IMR-90 (cell line): Measurements from ENCODE around the gene PKIG. TPM values are rescaled to one million over a fixed set of nuclear protein-coding genes. Genes with fewer than 3 reads are reported as not detected.

Experiments used
- ATAC-seq: fragments of 200-7000 bp; cut with Tn5 transposase; 2 replicates; pipeline ENCODE4 v1.9.1; 2020; ENCODE audit warnings: low read depth, mild to moderate bottlenecking, moderate library complexity
- BruUV-seq: library from RNA; stranded (reverse); fragments of 400-500 nt; replicated peaks from 2 replicates; lab custom pipeline; 2021; lab: Mats Ljungman, UMichigan
- CTCF ChIA-PET: fragments of 300-600 bp; formaldehyde crosslinking; extraction: SDS; loops from one replicate; lab custom pipeline; 2021; ENCODE audit warnings: antibody characterized with exemption; lab: Yijun Ruan, JAX
- POLR2A ChIA-PET: fragments of 300-600 bp; sonication (Branson Sonifier 250); formaldehyde crosslinking; loops from one replicate; lab custom pipeline; 2022; ENCODE audit warnings: antibody characterized with exemption; ENCODE audit not compliant: unreplicated experiment; lab: Charles Lee
- DNase-seq: peaks from one replicate; pipeline ENCODE4 v3.0.0; 2013
- H2AFZ ChIP-seq: replicated peaks from 2 replicates; pipeline ENCODE3; 2013; ENCODE audit warnings: low read length, mild to moderate bottlenecking; ENCODE audit not compliant: poor library complexity
- H2AK5ac ChIP-seq: 2 replicates; pipeline ENCODE4 v1.6.1; 2013; ENCODE audit warnings: low read depth, low read length, inconsistent platforms
- H2AK9ac ChIP-seq: replicated peaks from 2 replicates; pipeline ENCODE3; 2013; ENCODE audit warnings: mild to moderate bottlenecking, low read depth, low read length, moderate library complexity; ENCODE audit not compliant: poor library complexity
- H2BK120ac ChIP-seq: 2 replicates; pipeline ENCODE4 v1.6.1; 2013; ENCODE audit warnings: low read depth, low read length, inconsistent platforms
- H2BK15ac ChIP-seq: 3 replicates; pipeline ENCODE4 v1.6.1; 2013; ENCODE audit warnings: low read depth, low read length, inconsistent platforms
- H2BK20ac ChIP-seq: 2 replicates; pipeline ENCODE4 v1.6.1; 2013; ENCODE audit warnings: low read depth, mild to moderate bottlenecking, inconsistent platforms, low read length, moderate library complexity
- H2BK5ac ChIP-seq: 2 replicates; pipeline ENCODE4 v1.6.1; 2013; ENCODE audit warnings: mild to moderate bottlenecking, low read depth, low read length, inconsistent platforms; ENCODE audit not compliant: poor library complexity, severe bottlenecking
- H3K14ac ChIP-seq: replicated peaks from 2 replicates; pipeline ENCODE4 v1.6.1; 2013; ENCODE audit warnings: low read depth, low read length, inconsistent platforms
- H3K18ac ChIP-seq: 2 replicates; pipeline ENCODE4 v1.6.1; 2013; ENCODE audit warnings: low read depth, low read length, control low read depth
- H3K23ac ChIP-seq: 2 replicates; pipeline ENCODE4 v1.6.1; 2013; ENCODE audit warnings: low read depth, low read length, inconsistent platforms
- H3K27ac ChIP-seq: 2 replicates; pipeline ENCODE4 v1.5.1; 2013; ENCODE audit warnings: mild to moderate bottlenecking, control low read depth, low read length; ENCODE audit not compliant: insufficient read depth
- H3K27me3 ChIP-seq: 2 replicates; pipeline ENCODE4 v1.6.1; 2013; ENCODE audit warnings: low read length; ENCODE audit not compliant: control insufficient read depth, insufficient read depth
- H3K36me3 ChIP-seq: 2 replicates; pipeline ENCODE4 v1.6.1; 2013; ENCODE audit warnings: low read length, mixed read lengths; ENCODE audit not compliant: control insufficient read depth, insufficient read depth
- H3K4ac ChIP-seq: 2 replicates; pipeline ENCODE4 v1.6.1; 2013; ENCODE audit warnings: low read depth, low read length, inconsistent platforms
- H3K4me1 ChIP-seq: 2 replicates; pipeline ENCODE4 v1.6.1; 2013; ENCODE audit warnings: low read length, mixed read lengths; ENCODE audit not compliant: control insufficient read depth, insufficient read depth
- H3K4me2 ChIP-seq: 2 replicates; pipeline ENCODE4 v1.6.1; 2013; ENCODE audit warnings: low read depth, mild to moderate bottlenecking, control low read depth, low read length, moderate library complexity
- H3K4me3 ChIP-seq: 2 replicates; pipeline ENCODE4 v1.5.1; 2013; ENCODE audit warnings: low read depth, mild to moderate bottlenecking, control low read depth, low read length, moderate library complexity; ENCODE audit not compliant: insufficient read depth
- H3K56ac ChIP-seq: 2 replicates; pipeline ENCODE4 v1.6.1; 2013; ENCODE audit warnings: low read length, inconsistent platforms; ENCODE audit not compliant: insufficient read depth; ENCODE audit errors: extremely low read depth
- H3K79me1 ChIP-seq, 2 experiments: 2 replicates each; pipeline ENCODE4 v1.6.1; 2013; ENCODE audit warnings: low read length in 2 of 2, inconsistent platforms in 1 of 2, low read depth in 1 of 2
- H3K9ac ChIP-seq: 2 replicates; pipeline ENCODE4 v1.6.1; 2013; ENCODE audit warnings: low read depth, low read length, control low read depth
- H3K9me1 ChIP-seq: 2 replicates; pipeline ENCODE4 v1.6.1; 2013; ENCODE audit warnings: low read length, inconsistent platforms; ENCODE audit not compliant: insufficient read depth
- H3K9me3 ChIP-seq: 2 replicates; pipeline ENCODE4 v1.6.1; 2013; ENCODE audit warnings: low read length; ENCODE audit not compliant: control insufficient read depth, insufficient read depth
- H4K20me1 ChIP-seq: 2 replicates; pipeline ENCODE4 v1.6.1; 2013; ENCODE audit warnings: low read length, inconsistent platforms; ENCODE audit not compliant: insufficient read depth
- H4K5ac ChIP-seq: 2 replicates; pipeline ENCODE4 v1.6.1; 2013; ENCODE audit warnings: mild to moderate bottlenecking, low read depth, low read length, control low read depth
- H4K8ac ChIP-seq, 2 experiments: 2 replicates each; pipeline ENCODE4 v1.6.1; 2013; ENCODE audit warnings: low read depth in 2 of 2, low read length in 2 of 2, control low read depth in 1 of 2, inconsistent platforms in 1 of 2
- H4K91ac ChIP-seq: 2 replicates; pipeline ENCODE4 v1.6.1; 2013; ENCODE audit warnings: low read depth, low read length, inconsistent platforms; ENCODE audit not compliant: insufficient read depth
- BHLHE40 ChIP-seq: fragments of 150-350 bp; IDR thresholded peaks from 2 replicates; pipeline ENCODE4 v1.6.1; 2016; ENCODE audit warnings: mild to moderate bottlenecking, low read depth, low read length
- CEBPB ChIP-seq: IDR thresholded peaks from 2 replicates; pipeline ENCODE4 v1.6.1; 2012; ENCODE audit warnings: low read depth, low read length, improper control_type of control experiment
- CHD1 ChIP-seq: IDR thresholded peaks from 2 replicates; pipeline ENCODE4 v1.6.1; 2012; ENCODE audit warnings: low read depth, low read length, improper control_type of control experiment
- FOS ChIP-seq: fragments of 150-350 bp; IDR thresholded peaks from 2 replicates; pipeline ENCODE4 v1.6.1; 2016; ENCODE audit warnings: low read depth, low read length
- MAFK ChIP-seq: IDR thresholded peaks from 2 replicates; pipeline ENCODE4 v1.6.1; 2012; ENCODE audit warnings: low read depth, low read length, improper control_type of control experiment
- MAZ ChIP-seq: IDR thresholded peaks from 2 replicates; pipeline ENCODE4 v1.6.1; 2012; ENCODE audit warnings: low read depth, mild to moderate bottlenecking, low read length, improper control_type of control experiment, moderate library complexity, borderline replicate concordance
- MXI1 ChIP-seq: IDR thresholded peaks from 2 replicates; pipeline ENCODE4 v1.6.1; 2012; ENCODE audit warnings: low read depth, mild to moderate bottlenecking, low read length, moderate library complexity, borderline replicate concordance
- NFE2L2 ChIP-seq: fragments of 150-350 bp; IDR thresholded peaks from 2 replicates; pipeline ENCODE4 v1.6.1; 2016; ENCODE audit warnings: low read depth, mild to moderate bottlenecking, low read length
- POLR2A ChIP-seq: IDR thresholded peaks from 2 replicates; pipeline ENCODE4 v1.6.1; 2012; ENCODE audit warnings: mild to moderate bottlenecking, low read depth, low read length
- RFX5 ChIP-seq: IDR thresholded peaks from 2 replicates; pipeline ENCODE4 v1.8.0; 2012; ENCODE audit warnings: low read depth, mild to moderate bottlenecking, low read length, moderate library complexity
- SMC3 ChIP-seq: fragments of 150-350 bp; IDR thresholded peaks from 2 replicates; pipeline ENCODE4 v1.6.1; 2016; ENCODE audit warnings: low read depth, mild to moderate bottlenecking, antibody characterized with exemption, low read length, moderate library complexity
- WGBS, 2 experiments: methylation state at CpG; one replicate each; pipeline versions ENCODE4 v1.1.5 to v1.1.7; 2013; ENCODE audit warnings: missing lambda C conversion rate in 2 of 2; ENCODE audit not compliant: insufficient read length in 1 of 2; ENCODE audit errors: extremely low coverage in 2 of 2; 5-methylcytosine and 5-hydroxymethylcytosine counted together
- dilution Hi-C: fragments of 300-500 bp; cut with HindIII; formaldehyde crosslinking; loops from one replicate; pipeline ENCODE4 v1.14.3; 2018; ENCODE audit warnings: low sequenced_read_pairs; ENCODE audit not compliant: unreplicated experiment
- in situ Hi-C: fragments of 300-500 bp; cut with MboI; formaldehyde crosslinking; loops from 3 replicates; pipeline ENCODE4 v1.14.3; 2019; ENCODE audit warnings: low sequenced_read_pairs, inconsistent platforms, mixed read lengths
- intact Hi-C: fragments of 100-400 bp; cut with micrococcal nuclease; formaldehyde crosslinking; loops from 2 replicates; pipeline ENCODE4 v1.10.0; 2022
- polyA plus RNA-seq, 3 experiments: library from polyadenylated mRNA; depleted of rRNA; stranded (reverse); fragments of >200 nt; gene quantifications; 2 replicates each; pipeline ENCODE4 v1.2.3, GENCODE V29; 2012; ENCODE audit warnings: low replicate concordance in 1 of 3
- total RNA-seq: library from RNA; depleted of rRNA; stranded (reverse); fragments of >200 nt; gene quantifications from 2 replicates; pipeline ENCODE4 v1.2.3, GENCODE V29; 2012
- TF ChIP-seq, protein P1 (sequence below): fragments of 150-350 bp; IDR thresholded peaks from 2 replicates; pipeline ENCODE4 v1.6.1; 2017; ENCODE audit warnings: mild to moderate bottlenecking, antibody characterized with exemption, low read length, low read depth
- TF ChIP-seq, protein P2 (sequence below): fragments of 150-350 bp; IDR thresholded peaks from 2 replicates; pipeline ENCODE4 v1.6.1; 2016; ENCODE audit warnings: low read depth, mild to moderate bottlenecking, low read length, moderate library complexity, borderline replicate concordance

The PKIG gene
- total and polyA plus RNA-seq, 2 of the 4 experiments (the other 2 are of a cell fraction): 78.3 to 89.6 TPM

DNA sequence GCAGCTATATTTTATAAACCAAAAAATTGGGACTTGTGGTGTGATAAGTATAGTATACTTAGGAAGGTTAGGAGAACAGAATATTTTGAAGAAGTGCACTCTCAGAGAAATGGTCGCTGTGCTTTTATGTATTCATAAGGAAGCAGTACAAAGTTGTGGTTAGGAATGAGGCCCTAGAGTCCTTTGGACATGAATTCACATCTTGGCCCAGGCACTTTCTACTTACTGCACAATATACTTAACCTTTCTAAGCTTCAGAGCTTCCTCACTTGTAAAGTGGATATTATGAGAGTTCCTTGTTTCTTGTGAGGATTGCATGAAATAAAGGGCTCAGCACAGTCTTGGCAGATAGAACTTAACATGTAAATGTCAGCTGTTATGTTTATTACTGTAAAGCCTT is 39.5 kb upstream of the PKIG start:
- H4K5ac ChIP-seq: no peak overlapping the region
- no peak overlapping the region for H2AK5ac ChIP-seq
- no peak overlapping the region for H4K8ac ChIP-seq
- no peaks in the 10 kb centered on the region for H3K9me3 ChIP-seq
- H4K20me1 ChIP-seq: no peaks in the 10 kb centered on the region
- peaks cover 11 to 26% of the 10 kb centered on the region in 2 experiments for H3K79me1 ChIP-seq
- H3K27ac ChIP-seq: no peak overlapping the region
- POLR2A ChIA-PET: no interaction called here
- in situ Hi-C loops (no loop called here), intact Hi-C loops (no loop called here), dilution Hi-C loops (no loop called here)
- DNase-seq (no peak), ATAC-seq (no peak)
- no peak overlapping the region for H4K91ac ChIP-seq
- no peak overlapping the region for H3K4ac ChIP-seq
- H2BK5ac ChIP-seq: no peak overlapping the region
- no peaks in the 10 kb centered on the region for H3K9me1 ChIP-seq
- H3K18ac ChIP-seq: no peak overlapping the region
- H3K36me3 ChIP-seq: no peaks in the 10 kb centered on the region
- H3K4me3 ChIP-seq: no peak overlapping the region
- no peak overlapping the region for H3K23ac ChIP-seq
- CTCF ChIA-PET: no interaction called here
- H3K4me2 ChIP-seq: no peak overlapping the region
- H3K14ac ChIP-seq: no peak overlapping the region
- BruUV-seq: no TSS peak
- no CpG with 5 or more reads among the region's 1 CpG for WGBS, 2 experiments
- no peak overlapping the region for H3K56ac ChIP-seq
- H3K4me1 ChIP-seq: peaks cover 7% of the 10 kb centered on the region
- no peak overlapping the region for H2AFZ ChIP-seq
- no peak overlapping the region for H2BK15ac ChIP-seq
- H2BK120ac ChIP-seq: no peak overlapping the region
- no peak overlapping the region for H2BK20ac ChIP-seq
- H2AK9ac ChIP-seq: no peak overlapping the region
- H3K27me3 ChIP-seq: no peaks in the 10 kb centered on the region
- TF ChIP-seq NFE2L2 (no peak), POLR2A (no peak), BHLHE40 (no peak), CEBPB (no peak), RFX5 (no peak), SMC3 (no peak), CHD1 (no peak), MAFK (no peak), MAZ (no peak), FOS (no peak), MXI1 (no peak)
- TF ChIP-seq, protein P1, sequence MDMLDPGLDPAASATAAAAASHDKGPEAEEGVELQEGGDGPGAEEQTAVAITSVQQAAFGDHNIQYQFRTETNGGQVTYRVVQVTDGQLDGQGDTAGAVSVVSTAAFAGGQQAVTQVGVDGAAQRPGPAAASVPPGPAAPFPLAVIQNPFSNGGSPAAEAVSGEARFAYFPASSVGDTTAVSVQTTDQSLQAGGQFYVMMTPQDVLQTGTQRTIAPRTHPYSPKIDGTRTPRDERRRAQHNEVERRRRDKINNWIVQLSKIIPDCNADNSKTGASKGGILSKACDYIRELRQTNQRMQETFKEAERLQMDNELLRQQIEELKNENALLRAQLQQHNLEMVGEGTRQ: no peak
- TF ChIP-seq, protein P2, sequence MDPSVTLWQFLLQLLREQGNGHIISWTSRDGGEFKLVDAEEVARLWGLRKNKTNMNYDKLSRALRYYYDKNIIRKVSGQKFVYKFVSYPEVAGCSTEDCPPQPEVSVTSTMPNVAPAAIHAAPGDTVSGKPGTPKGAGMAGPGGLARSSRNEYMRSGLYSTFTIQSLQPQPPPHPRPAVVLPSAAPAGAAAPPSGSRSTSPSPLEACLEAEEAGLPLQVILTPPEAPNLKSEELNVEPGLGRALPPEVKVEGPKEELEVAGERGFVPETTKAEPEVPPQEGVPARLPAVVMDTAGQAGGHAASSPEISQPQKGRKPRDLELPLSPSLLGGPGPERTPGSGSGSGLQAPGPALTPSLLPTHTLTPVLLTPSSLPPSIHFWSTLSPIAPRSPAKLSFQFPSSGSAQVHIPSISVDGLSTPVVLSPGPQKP: no peak
- no peak overlapping the region for H3K9ac ChIP-seq
